ENCODE measurements around the gene CERCAM. TPM values are rescaled to one million over a fixed set of nuclear protein-coding genes. Genes with fewer than 3 reads are reported as not detected.

Gene CERCAM
- total RNA-seq, 4 donors from 2014 or later, result 2.2 to 18.3 (median 6.2) TPM

DNA sequence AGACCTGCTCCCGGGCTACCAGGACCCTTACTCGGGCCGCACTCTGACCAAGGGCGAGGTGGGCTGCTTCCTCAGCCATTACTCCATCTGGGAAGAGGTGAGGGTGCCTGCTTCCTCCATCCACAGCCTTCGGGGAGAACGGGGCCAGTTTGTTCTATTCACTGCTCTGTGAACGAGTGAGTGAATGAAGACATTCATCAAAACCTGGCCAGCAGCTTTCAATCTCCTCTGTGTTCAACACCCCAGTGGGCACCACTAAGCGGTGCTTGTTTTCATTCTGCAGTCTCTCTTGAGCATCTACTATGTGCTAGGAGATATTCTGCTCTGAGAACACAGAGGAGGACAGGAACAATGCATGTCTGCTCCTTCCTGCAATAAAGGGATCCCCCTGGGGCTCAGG, 10.6 kb downstream of the CERCAM start:
- Histone ChIP-seq H3K36me3 (peaks cover 0 to 17% (median 0%) of the 10 kb centered on the region in 3 donors), H3K4me1 (no peaks in the 10 kb centered on the region), H3K27me3 (no peaks in the 10 kb centered on the region), H3K27ac (no peak overlapping the region), H3K4me3 (no peak overlapping the region), H3K9me3 (no peaks in the 10 kb centered on the region)
- WGBS, 2 donors, result 87 to 92% methylated on average over 4 to 6 of the region's 8 CpGs
- no peak for DNase-seq
- intact Hi-C loops (cut with DNase I), result no loop called here
- TF ChIP-seq, protein P1, sequence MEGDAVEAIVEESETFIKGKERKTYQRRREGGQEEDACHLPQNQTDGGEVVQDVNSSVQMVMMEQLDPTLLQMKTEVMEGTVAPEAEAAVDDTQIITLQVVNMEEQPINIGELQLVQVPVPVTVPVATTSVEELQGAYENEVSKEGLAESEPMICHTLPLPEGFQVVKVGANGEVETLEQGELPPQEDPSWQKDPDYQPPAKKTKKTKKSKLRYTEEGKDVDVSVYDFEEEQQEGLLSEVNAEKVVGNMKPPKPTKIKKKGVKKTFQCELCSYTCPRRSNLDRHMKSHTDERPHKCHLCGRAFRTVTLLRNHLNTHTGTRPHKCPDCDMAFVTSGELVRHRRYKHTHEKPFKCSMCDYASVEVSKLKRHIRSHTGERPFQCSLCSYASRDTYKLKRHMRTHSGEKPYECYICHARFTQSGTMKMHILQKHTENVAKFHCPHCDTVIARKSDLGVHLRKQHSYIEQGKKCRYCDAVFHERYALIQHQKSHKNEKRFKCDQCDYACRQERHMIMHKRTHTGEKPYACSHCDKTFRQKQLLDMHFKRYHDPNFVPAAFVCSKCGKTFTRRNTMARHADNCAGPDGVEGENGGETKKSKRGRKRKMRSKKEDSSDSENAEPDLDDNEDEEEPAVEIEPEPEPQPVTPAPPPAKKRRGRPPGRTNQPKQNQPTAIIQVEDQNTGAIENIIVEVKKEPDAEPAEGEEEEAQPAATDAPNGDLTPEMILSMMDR (IDR thresholded peaks at IDR 0.05), result no peak
- TF ChIP-seq POLR2A (IDR thresholded peaks at IDR 0.05), result no peak

DNA sequence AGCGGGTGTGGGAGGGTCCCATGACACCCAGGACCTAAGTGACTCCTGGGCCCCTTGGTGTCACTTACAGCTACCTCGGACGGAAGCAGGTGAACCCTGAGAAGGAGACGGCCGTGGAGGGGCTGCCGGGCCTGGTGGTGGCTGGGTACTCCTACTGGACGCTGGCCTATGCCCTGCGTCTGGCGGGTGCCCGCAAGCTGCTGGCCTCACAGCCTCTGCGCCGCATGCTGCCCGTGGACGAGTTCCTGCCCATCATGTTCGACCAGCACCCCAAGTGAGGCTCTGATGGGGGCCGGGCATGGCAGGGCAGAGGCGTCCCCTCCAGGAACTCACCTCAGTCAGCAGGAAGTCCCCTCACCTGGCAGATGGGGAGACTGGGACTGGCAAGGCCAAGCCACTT, 13.7 kb downstream of the CERCAM start:
- Histone ChIP-seq H3K9me3 (no peaks in the 10 kb centered on the region), H3K4me1 (peaks cover 0 to 10% (median 3%) of the 10 kb centered on the region in 3 donors), H3K4me3 (no peak overlapping the region), H3K36me3 (peaks cover 0 to 24% (median 0%) of the 10 kb centered on the region in 3 donors), H3K27ac (no peak overlapping the region), H3K27me3 (no peaks in the 10 kb centered on the region)
- DNase-seq, result no peak
- intact Hi-C loops (cut with DNase I), result no loop called here
- WGBS, 2 donors, result no CpG with 5 or more reads among the region's 17 CpGs
- no peak for TF ChIP-seq POLR2A (IDR thresholded peaks at IDR 0.05)
- TF ChIP-seq, protein P1 (IDR thresholded peaks at IDR 0.05), result no peak

GRCh38 chr9:128435611-128436010, 15.0 kb downstream of the CERCAM start:
- no peak overlapping the region for H3K27ac ChIP-seq
- intact Hi-C loops (cut with DNase I), result no loop called here
- H3K4me3 ChIP-seq, result no peak overlapping the region
- DNase-seq, result no peak
- H3K27me3 ChIP-seq, result no peaks in the 10 kb centered on the region
- peaks cover 0 to 24% (median 0%) of the 10 kb centered on the region in 3 donors for H3K36me3 ChIP-seq
- no peaks in the 10 kb centered on the region for H3K9me3 ChIP-seq
- WGBS, 2 donors, result 81 to 97% methylated on average over 5 to 10 of the region's 18 CpGs
- H3K4me1 ChIP-seq, result peaks cover 0 to 10% (median 3%) of the 10 kb centered on the region in 3 donors
- no peak for TF ChIP-seq POLR2A (IDR thresholded peaks at IDR 0.05)
- TF ChIP-seq, protein P1 (IDR thresholded peaks at IDR 0.05), result no peak

GRCh38 chr9:128438343-128439109, 17.9 kb downstream of the CERCAM start:
- Histone ChIP-seq H3K4me3 (no peak overlapping the region), H3K27me3 (no peaks in the 10 kb centered on the region), H3K27ac (peak overlapping the region in 1 of 4 donors; percentile 30), H3K4me1 (peaks cover 0 to 10% (median 3%) of the 10 kb centered on the region in 3 donors), H3K9me3 (no peaks in the 10 kb centered on the region), H3K36me3 (peaks cover 0 to 23% (median 0%) of the 10 kb centered on the region in 3 donors)
- no peak for DNase-seq
- 43 to 60% methylated on average over 1 to 7 of the region's 12 CpGs for WGBS, 2 donors
- intact Hi-C loops (cut with DNase I), result no loop called here
- TF ChIP-seq, protein P1 (IDR thresholded peaks at IDR 0.05), result peak; percentile 89 to 95 (median 92)
- TF ChIP-seq POLR2A (IDR thresholded peaks at IDR 0.05), result no peak

- peaks cover 0 to 10% (median 3%) of the 10 kb centered on the region in 3 donors for H3K4me1 ChIP-seq
- 81 to 88% methylated on average over 7 of the region's 7 CpGs for WGBS, 2 donors
- H3K36me3 ChIP-seq, result peaks cover 0 to 15% (median 0%) of the 10 kb centered on the region in 3 donors
- no peak overlapping the region for H3K27ac ChIP-seq
- H3K9me3 ChIP-seq, result no peaks in the 10 kb centered on the region
- no peak overlapping the region for H3K4me3 ChIP-seq
- intact Hi-C loops (cut with DNase I), result no loop called here
- no peak for DNase-seq
- no peak for TF ChIP-seq POLR2A (IDR thresholded peaks at IDR 0.05)
- TF ChIP-seq, protein P1 (IDR thresholded peaks at IDR 0.05), result no peak
- no peaks in the 10 kb centered on the region for H3K27me3 ChIP-seq
Observed at GRCh38 chr9:128439273-128439672, 18.6 kb downstream of the CERCAM start.

All from esophagus squamous epithelium (tissue), 5 donors.